Muscle layer of colon (tissue), 2 donors: ENCODE measurements around the gene ZNF548.

Experiments
- H3K27ac ChIP-seq: one replicate; pipeline ENCODE4 v1.7.0; 2013; ENCODE audit warnings: low read depth, mild to moderate bottlenecking, low read length, moderate library complexity
- H3K27me3 ChIP-seq, 2 donors: one replicate each; pipeline ENCODE4 v1.7.0; 2013; ENCODE audit warnings: low read length in 2 of 2, mild to moderate bottlenecking in 2 of 2; ENCODE audit not compliant: insufficient read depth in 2 of 2, control insufficient read depth in 1 of 2
- H3K36me3 ChIP-seq: one replicate; pipeline ENCODE4 v1.7.0; 2013; ENCODE audit warnings: mild to moderate bottlenecking, low read length; ENCODE audit not compliant: insufficient read depth
- H3K4me1 ChIP-seq: one replicate; pipeline ENCODE4 v1.7.0; 2013; ENCODE audit warnings: mild to moderate bottlenecking, low read length; ENCODE audit not compliant: insufficient read depth
- H3K4me3 ChIP-seq, 2 donors: one replicate each; pipeline ENCODE4 v1.7.0; 2013; ENCODE audit warnings: low read length in 2 of 2, low read depth in 1 of 2, mild to moderate bottlenecking in 1 of 2, moderate library complexity in 1 of 2
- H3K9ac ChIP-seq: one replicate; pipeline ENCODE4 v1.7.0; 2013; ENCODE audit warnings: low read length
- H3K9me3 ChIP-seq: one replicate; pipeline ENCODE4 v1.7.0; 2013; ENCODE audit warnings: mild to moderate bottlenecking, low read length
- donor health status: abdominal sarcoma.
- donor health status: Adenocarcinoma of cecum.

ZNF548 gene

DNA sequence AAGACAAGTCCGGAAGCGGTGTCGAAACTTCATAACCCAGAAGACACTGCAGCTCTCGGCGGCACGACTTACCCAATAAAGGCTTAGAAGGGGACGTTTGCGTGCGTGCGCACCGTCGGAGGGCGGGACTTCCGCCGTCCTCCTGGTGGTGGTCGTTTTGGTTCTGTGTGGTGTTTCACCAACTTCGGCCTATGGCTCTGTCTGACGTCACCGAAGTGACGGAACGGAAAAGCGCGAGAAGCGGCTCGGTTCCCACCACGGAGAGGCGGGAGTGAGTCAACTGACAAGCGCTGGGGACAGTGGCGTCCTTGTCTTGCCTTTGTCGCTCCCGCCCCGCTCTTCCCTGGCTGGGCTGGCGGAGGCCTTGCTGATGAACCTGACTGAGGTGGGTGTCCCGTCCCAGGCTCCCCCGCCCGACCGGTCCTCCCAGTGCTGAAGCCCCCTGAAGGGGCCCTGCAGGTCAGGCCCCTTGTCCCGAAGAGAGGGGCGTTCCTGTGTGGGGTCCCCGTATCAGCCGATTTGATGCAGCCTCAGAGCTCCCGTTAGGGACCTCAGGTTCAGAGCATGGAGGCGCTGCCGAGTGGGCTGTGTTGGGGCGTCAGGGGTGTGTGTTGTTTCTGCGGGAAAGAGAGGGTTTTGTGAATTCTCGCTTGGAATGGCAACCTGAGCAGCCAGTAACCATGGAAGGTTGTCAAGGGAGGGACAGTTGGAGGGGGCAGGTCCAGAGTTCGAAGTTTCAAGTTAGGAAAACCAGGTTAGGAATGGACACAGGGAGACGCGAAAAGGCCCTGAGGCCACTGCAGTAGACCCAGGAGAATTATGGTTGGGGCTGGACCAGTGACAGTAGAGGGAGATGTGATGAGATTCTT is at the start of gene ZNF548:
ZNF548 (plus strand) TSS at position 125 of the 869 bp plus-strand sequence; CDS start at position 371, 246 bp downstream.
- Histone ChIP-seq H3K27ac (peak within 1 kb of the TSS; percentile 43), H3K36me3 (peaks cover 20% of the 10 kb centered on the region), H3K4me1 (peaks cover 15% of the 10 kb centered on the region), H3K9me3 (peaks cover 8% of the 10 kb centered on the region), H3K9ac (peak within 1 kb of the TSS; percentile 75), H3K27me3 (no peaks in the 10 kb centered on the region), H3K4me3 (peak within 1 kb of the TSS; percentile 54 to 94)

DNA sequence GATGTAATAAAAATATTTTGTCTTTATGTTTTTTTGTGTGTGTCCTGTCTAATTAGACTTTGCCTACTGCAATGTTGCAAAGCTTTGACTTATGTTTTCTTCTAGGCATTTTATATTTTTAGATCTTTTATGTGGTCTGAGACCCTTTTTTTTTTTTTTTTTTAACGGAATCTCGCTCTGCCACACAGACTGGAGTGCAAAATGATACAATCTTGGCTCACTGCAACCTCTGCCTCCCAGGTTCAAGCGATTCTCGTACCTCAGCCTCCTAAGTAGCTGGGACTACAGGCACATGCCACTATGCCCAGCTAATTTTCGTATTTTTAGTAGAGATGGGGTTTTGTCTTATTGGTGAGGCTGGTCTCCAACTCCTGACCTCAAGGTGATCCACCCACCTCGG is 47.1 kb upstream of the ZNF548 start:
- Histone ChIP-seq H3K4me3 (no peak overlapping the region), H3K27ac (no peak overlapping the region), H3K9ac (no peak overlapping the region), H3K27me3 (no peaks in the 10 kb centered on the region), H3K9me3 (no peaks in the 10 kb centered on the region), H3K4me1 (no peaks in the 10 kb centered on the region), H3K36me3 (no peaks in the 10 kb centered on the region)

DNA sequence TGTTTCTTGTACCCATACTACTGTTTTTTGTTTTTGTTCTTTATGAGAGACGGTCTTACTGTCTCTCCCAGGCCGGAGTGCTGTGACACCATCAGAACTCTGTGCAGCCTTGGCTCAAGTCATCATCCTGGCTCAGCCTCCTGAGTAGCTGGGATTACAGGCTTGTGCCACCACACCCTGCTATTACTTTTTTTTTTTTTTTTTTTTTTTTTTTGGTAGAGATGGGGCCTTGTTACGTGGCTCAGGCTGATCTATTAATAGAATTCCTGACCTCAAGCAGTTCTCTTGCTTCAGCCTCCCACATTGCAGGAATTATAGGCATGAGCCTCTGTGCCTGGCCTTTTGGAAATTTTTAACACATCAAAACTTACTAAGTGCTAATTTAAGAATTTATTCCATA is 41.5 kb upstream of the ZNF548 start:
- H3K9ac ChIP-seq: no peak overlapping the region
- peaks cover 3% of the 10 kb centered on the region for H3K9me3 ChIP-seq
- peaks cover 6% of the 10 kb centered on the region for H3K36me3 ChIP-seq
- H3K27ac ChIP-seq: no peak overlapping the region
- no peak overlapping the region for H3K4me3 ChIP-seq
- H3K4me1 ChIP-seq: peaks cover 13% of the 10 kb centered on the region
- no peaks in the 10 kb centered on the region for H3K27me3 ChIP-seq

DNA sequence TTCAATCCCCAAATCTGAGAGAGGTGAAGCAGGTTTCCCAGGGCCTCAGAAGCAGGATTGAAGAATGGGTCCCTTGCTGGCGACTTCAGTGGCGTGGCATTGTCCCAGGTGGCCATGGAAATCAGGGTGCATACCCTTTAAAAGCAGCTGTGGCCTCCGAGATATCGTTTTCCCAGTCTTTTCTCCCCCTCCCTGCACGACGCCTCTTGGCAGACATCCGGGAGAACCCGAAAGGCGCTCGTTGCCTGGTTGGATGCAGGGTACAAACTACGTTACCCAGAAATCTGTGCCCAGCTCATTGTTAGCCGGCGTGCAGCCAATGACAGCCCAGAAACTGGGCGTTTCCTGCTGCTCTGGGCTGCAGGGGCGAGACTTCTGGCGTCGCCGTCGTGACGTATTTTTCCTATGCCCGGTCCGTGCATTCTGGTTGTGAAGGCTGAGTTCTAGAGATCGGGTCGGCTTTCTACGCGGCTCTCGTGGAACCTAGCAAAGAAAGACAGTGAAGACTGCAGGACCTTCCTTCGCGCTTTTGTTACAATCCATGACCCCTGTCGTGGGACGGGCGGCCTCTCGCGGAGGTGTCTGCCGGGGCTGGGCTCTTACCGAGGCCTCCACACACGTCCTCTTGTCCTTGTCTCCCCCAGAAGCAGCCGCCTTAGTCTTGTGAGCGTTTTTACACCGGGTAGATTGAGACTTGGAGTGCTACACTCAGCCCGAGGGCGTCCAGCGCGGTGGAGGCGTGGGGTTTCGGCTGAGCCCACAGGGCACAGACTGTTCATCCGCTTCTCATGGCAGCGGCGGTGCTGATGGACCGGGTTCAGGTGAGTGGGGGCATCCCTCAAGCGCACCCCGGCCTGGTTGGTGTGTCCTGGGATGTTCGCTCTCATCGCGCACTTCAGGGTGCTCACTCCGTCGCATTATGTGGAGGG is 38.5 kb upstream of the ZNF548 start, which contains the start of gene ZNF304:
ZNF304 (plus strand) TSS at position 395 of the 929 bp plus-strand sequence; CDS start at position 789, 394 bp downstream.
- Histone ChIP-seq H3K4me1 (peaks cover 13% of the 10 kb centered on the region), H3K36me3 (peaks cover 36% of the 10 kb centered on the region), H3K9ac (peak within 1 kb of the TSS; percentile 99), H3K27me3 (no peaks in the 10 kb centered on the region), H3K9me3 (peaks cover 25% of the 10 kb centered on the region), H3K4me3 (peak within 1 kb of the TSS; percentile 95 to 98), H3K27ac (peak within 1 kb of the TSS; percentile 69)

DNA sequence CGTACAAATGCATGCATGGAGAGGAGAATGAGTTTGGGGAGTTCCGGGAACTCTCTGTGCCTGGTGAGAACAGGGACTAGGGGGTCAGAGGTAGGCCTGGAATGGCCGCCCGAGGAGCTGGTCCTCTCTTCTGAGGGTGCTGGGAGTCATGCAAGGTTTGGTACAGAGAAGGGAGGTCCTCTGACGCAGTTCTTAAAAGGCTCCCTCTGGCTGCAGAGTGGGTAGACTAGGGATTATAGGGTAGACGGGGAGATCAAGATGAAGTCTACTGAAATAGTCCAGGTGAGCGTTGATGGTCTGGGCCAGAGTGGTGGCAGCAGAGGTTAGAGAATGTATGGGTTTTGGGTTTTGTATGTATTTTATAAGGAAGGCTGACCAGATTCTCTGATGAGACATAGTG is 37.8 kb upstream of the ZNF548 start:
- Histone ChIP-seq H3K27ac (no peak overlapping the region), H3K9ac (peak overlapping the region; percentile 99), H3K4me1 (peaks cover 13% of the 10 kb centered on the region), H3K36me3 (peaks cover 43% of the 10 kb centered on the region), H3K4me3 (peak overlapping the region; percentile 95 to 98), H3K27me3 (no peaks in the 10 kb centered on the region), H3K9me3 (peaks cover 32% of the 10 kb centered on the region)

DNA sequence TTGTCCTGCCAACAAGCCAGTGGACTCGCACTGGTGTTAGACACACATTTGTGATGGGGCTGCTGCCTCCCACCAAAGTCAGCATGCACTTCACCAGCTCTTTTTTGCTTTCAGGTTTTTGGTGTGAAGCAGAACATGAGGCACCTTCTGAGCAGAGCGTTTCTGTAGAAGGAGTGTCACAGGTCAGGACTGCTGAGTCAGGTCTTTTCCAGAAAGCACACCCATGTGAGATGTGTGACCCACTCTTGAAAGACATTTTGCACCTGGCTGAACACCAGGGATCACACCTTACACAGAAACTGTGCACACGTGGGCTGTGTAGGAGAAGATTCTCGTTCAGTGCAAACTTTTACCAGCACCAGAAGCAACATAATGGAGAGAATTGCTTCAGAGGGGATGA is 33.7 kb upstream of the ZNF548 start:
- H3K36me3 ChIP-seq: peaks cover 67% of the 10 kb centered on the region
- H3K4me3 ChIP-seq: peak overlapping the region in 1 of 2 donors; percentile 10
- H3K9ac ChIP-seq: no peak overlapping the region
- no peaks in the 10 kb centered on the region for H3K27me3 ChIP-seq
- H3K9me3 ChIP-seq: peaks cover 52% of the 10 kb centered on the region
- no peak overlapping the region for H3K27ac ChIP-seq
- peaks cover 13% of the 10 kb centered on the region for H3K4me1 ChIP-seq

DNA sequence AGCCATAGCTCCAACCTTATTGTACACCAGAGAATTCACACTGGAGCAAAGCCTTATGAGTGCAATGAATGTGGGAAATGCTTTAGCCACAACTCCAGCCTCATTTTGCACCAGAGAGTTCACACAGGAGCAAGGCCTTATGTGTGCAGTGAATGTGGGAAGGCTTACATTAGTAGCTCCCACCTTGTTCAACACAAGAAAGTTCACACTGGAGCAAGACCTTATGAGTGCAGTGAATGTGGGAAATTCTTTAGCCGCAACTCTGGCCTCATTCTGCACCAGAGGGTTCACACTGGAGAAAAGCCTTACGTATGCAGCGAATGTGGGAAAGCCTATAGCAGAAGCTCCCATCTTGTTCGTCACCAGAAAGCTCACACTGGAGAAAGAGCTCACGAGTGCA is 32.2 kb upstream of the ZNF548 start:
- Histone ChIP-seq H3K4me1 (peaks cover 6% of the 10 kb centered on the region), H3K36me3 (peaks cover 67% of the 10 kb centered on the region), H3K27ac (no peak overlapping the region), H3K27me3 (no peaks in the 10 kb centered on the region), H3K9ac (no peak overlapping the region), H3K9me3 (peaks cover 52% of the 10 kb centered on the region), H3K4me3 (peak overlapping the region in 1 of 2 donors; percentile 10)

DNA sequence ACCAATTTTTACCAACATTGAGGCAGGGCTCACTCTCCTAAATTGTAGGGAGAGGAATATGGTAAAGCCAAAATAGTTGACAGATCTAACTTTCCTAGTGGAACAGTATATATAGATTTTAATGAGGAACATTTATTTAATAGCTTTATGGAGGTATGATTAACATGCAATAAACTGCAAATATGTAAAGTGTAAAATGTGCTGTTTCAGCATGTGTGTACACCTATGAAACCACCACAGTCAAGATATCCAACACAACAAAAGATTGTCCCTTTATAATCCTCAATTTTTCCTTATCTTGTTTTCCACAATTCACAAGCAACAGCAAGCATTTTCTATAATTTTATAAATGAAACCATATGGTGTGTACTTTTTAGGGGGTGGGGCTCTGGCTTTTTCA is 30.4 kb upstream of the ZNF548 start:
- no peak overlapping the region for H3K4me3 ChIP-seq
- H3K9me3 ChIP-seq: peaks cover 41% of the 10 kb centered on the region
- no peak overlapping the region for H3K9ac ChIP-seq
- H3K27ac ChIP-seq: no peak overlapping the region
- peaks cover 11% of the 10 kb centered on the region for H3K4me1 ChIP-seq
- H3K36me3 ChIP-seq: peaks cover 49% of the 10 kb centered on the region
- H3K27me3 ChIP-seq: no peaks in the 10 kb centered on the region

DNA sequence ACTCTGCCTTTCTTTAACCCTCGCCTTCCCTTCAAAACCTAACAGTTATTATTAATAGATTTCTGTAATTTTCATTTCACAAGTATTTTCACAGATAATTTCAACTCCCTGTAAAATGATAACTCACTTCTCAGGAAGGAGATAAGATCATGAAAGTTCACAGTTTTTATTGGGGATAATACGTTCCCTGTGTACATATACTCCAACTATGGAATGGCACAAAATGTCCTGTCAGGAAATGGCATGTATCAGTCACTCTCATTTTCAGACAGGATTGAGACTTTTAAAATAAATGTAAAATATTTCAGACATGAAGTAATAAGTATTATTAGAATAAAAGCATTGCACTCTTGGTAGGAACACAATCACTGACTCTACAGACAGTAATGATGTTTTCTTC is 27.2 kb upstream of the ZNF548 start:
- Histone ChIP-seq H3K9ac (peak overlapping the region; percentile 77), H3K4me1 (peaks cover 13% of the 10 kb centered on the region), H3K4me3 (peak overlapping the region in 1 of 2 donors; percentile 75), H3K36me3 (peaks cover 18% of the 10 kb centered on the region), H3K9me3 (peaks cover 14% of the 10 kb centered on the region), H3K27me3 (no peaks in the 10 kb centered on the region), H3K27ac (peak overlapping the region; percentile 62)

DNA sequence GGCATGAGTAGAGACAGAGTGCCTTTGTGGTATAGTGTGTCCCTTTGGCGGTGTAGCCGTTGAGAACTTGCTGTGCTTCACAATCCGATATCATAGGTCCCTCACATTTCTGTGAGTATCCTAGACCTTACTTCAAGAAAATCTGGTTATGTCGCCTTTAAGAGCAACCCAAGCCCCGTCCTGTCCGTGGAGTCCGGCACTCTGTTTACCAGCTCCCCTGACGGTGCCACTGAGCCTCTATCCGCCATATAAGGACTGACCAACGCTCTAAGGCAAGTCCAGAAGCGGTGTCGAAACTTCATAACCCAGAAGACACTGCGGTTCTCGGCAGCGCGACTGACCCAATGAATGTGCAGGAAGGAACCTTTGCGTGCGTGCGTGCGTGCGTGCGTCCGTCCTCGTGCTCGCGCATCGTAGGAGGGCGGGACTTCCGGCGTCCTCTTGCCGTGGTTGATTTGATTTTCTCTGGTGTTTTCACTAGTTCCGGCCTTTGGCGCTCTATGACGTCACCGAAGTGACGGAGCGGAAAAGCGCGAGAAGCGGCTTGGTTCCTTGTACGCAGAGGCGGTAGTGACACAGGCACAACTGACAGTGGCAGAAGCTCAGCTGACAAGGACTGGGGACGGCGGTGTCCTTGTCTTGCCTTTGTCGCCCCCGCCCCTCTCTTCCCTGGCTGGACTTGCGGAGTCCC is 26.5 kb upstream of the ZNF548 start, which contains the start of the genes TRAPPC2B and ZNF547:
TRAPPC2B (plus strand) TSS at position 555 of the 691 bp plus-strand sequence. CDS start 1,283 bp downstream, outside the sequence.
ZNF547 (plus strand) TSS at position 555 of the 691 bp plus-strand sequence. CDS start 5,005 bp downstream, outside the sequence.
- Histone ChIP-seq H3K36me3 (peaks cover 11% of the 10 kb centered on the region), H3K27me3 (no peaks in the 10 kb centered on the region), H3K4me3 (peak within 1 kb of the TSS; percentile 56 to 75), H3K4me1 (peaks cover 13% of the 10 kb centered on the region), H3K9me3 (peaks cover 8% of the 10 kb centered on the region), H3K9ac (peak within 1 kb of the TSS; percentile 77), H3K27ac (peak within 1 kb of the TSS; percentile 65)
